Measurements from ENCODE around the gene PROX1.

PROX1 gene

GRCh38 chr1:214066936-214067335, 79.2 kb downstream of the PROX1 start:
- H3K4me1 ChIP-seq (ENCODE audit: control insufficient read depth in 1 of 2, insufficient read depth in 1 of 2, low read depth in 1 of 2, low read length in 1 of 2): no peaks in the 10 kb centered on the region
- H3K36me3 ChIP-seq: no peaks in the 10 kb centered on the region
- no peak for TF ChIP-seq CTCF (IDR thresholded peaks at IDR 0.05)
- H3K27ac ChIP-seq: no peak overlapping the region
- no peaks in the 10 kb centered on the region for H3K27me3 ChIP-seq
- H3K9me3 ChIP-seq: no peaks in the 10 kb centered on the region
- H3K4me3 ChIP-seq (ENCODE audit: low read depth in 1 of 2, low read length in 1 of 2): no peak overlapping the region

- H3K36me3 ChIP-seq: no peaks in the 10 kb centered on the region
- no peaks in the 10 kb centered on the region for H3K27me3 ChIP-seq
- H3K4me3 ChIP-seq (ENCODE audit: low read depth in 1 of 2, low read length in 1 of 2): no peak overlapping the region
- H3K27ac ChIP-seq: no peak overlapping the region
- H3K9me3 ChIP-seq: no peaks in the 10 kb centered on the region
- no peak for TF ChIP-seq CTCF (IDR thresholded peaks at IDR 0.05)
- H3K4me1 ChIP-seq (ENCODE audit: control insufficient read depth in 1 of 2, insufficient read depth in 1 of 2, low read depth in 1 of 2, low read length in 1 of 2): no peaks in the 10 kb centered on the region
These were observed 79.6 kb downstream of the PROX1 start for GRCh38 chr1:214067397-214067796.

GRCh38 chr1:214067853-214068703, 80.3 kb downstream of the PROX1 start:
- Histone ChIP-seq H3K4me1 (ENCODE audit: control insufficient read depth in 1 of 2, insufficient read depth in 1 of 2, low read depth in 1 of 2, low read length in 1 of 2) (no peaks in the 10 kb centered on the region), H3K4me3 (ENCODE audit: low read depth in 1 of 2, low read length in 1 of 2) (no peak overlapping the region), H3K27me3 (no peaks in the 10 kb centered on the region), H3K9me3 (no peaks in the 10 kb centered on the region), H3K36me3 (no peaks in the 10 kb centered on the region), H3K27ac (no peak overlapping the region)
- no peak for TF ChIP-seq CTCF (IDR thresholded peaks at IDR 0.05)

GRCh38 chr1:214068979-214069378, 81.2 kb downstream of the PROX1 start:
- Histone ChIP-seq H3K27ac (no peak overlapping the region), H3K9me3 (no peaks in the 10 kb centered on the region), H3K36me3 (no peaks in the 10 kb centered on the region), H3K27me3 (no peaks in the 10 kb centered on the region), H3K4me1 (ENCODE audit: control insufficient read depth in 1 of 2, insufficient read depth in 1 of 2, low read depth in 1 of 2, low read length in 1 of 2) (no peaks in the 10 kb centered on the region), H3K4me3 (ENCODE audit: low read depth in 1 of 2, low read length in 1 of 2) (no peak overlapping the region)
- no peak for TF ChIP-seq CTCF (IDR thresholded peaks at IDR 0.05)

- no peaks in the 10 kb centered on the region for H3K27me3 ChIP-seq
- no peaks in the 10 kb centered on the region for H3K36me3 ChIP-seq
- H3K9me3 ChIP-seq: no peaks in the 10 kb centered on the region
- no peaks in the 10 kb centered on the region for H3K4me1 ChIP-seq (ENCODE audit: control insufficient read depth in 1 of 2, insufficient read depth in 1 of 2, low read depth in 1 of 2, low read length in 1 of 2)
- TF ChIP-seq CTCF (IDR thresholded peaks at IDR 0.05): no peak
- no peak overlapping the region for H3K4me3 ChIP-seq (ENCODE audit: low read depth in 1 of 2, low read length in 1 of 2)
- no peak overlapping the region for H3K27ac ChIP-seq
These were observed 83.7 kb downstream of the PROX1 start for GRCh38 chr1:214071469-214071868.
